DMS79 (cell line): Measurements from ENCODE around the gene PSAPL1.

Experiments used
- DNase-seq: peaks from one replicate; lab custom pipeline; 2025; lab: John Stamatoyannopoulos, UW

The PSAPL1 gene

GRCh38 chr4:7434766-7435150 is at the start of gene PSAPL1:
Gene PSAPL1, minus strand, starts transcription at chr4:7434930. Its CDS starts 51 bp downstream, at chr4:7434879.
- DNase-seq: no peak

- DNase-seq: no peak
These were observed 46.5 kb upstream of the PSAPL1 start for GRCh38 chr4:7481227-7481626.

GRCh38 chr4:7480423-7480822 is 45.7 kb upstream of the PSAPL1 start:
- no peak for DNase-seq

- DNase-seq: no peak
These were observed 43.9 kb upstream of the PSAPL1 start for GRCh38 chr4:7478665-7479064.

- DNase-seq: no peak
These were observed 43.0 kb upstream of the PSAPL1 start for GRCh38 chr4:7477695-7478094.

- no peak for DNase-seq
These were observed 42.1 kb upstream of the PSAPL1 start for GRCh38 chr4:7476820-7477219.

- DNase-seq: no peak
These were observed 40.5 kb upstream of the PSAPL1 start for GRCh38 chr4:7475207-7475606.

GRCh38 chr4:7474320-7474719 is 39.6 kb upstream of the PSAPL1 start:
- DNase-seq: no peak

- DNase-seq: no peak
These were observed 38.4 kb upstream of the PSAPL1 start for GRCh38 chr4:7473081-7473480.

GRCh38 chr4:7472442-7473013 is 37.8 kb upstream of the PSAPL1 start:
- no peak for DNase-seq

- DNase-seq: no peak
These were observed 35.9 kb upstream of the PSAPL1 start for GRCh38 chr4:7470522-7471128.

- DNase-seq: no peak
These were observed 35.4 kb upstream of the PSAPL1 start for GRCh38 chr4:7470111-7470510.

- DNase-seq: no peak
These were observed 34.3 kb upstream of the PSAPL1 start for GRCh38 chr4:7469023-7469422.

GRCh38 chr4:7467471-7467870 is 32.7 kb upstream of the PSAPL1 start:
- no peak for DNase-seq

GRCh38 chr4:7466904-7467303 is 32.2 kb upstream of the PSAPL1 start:
- DNase-seq: no peak

GRCh38 chr4:7466215-7466614 is 31.5 kb upstream of the PSAPL1 start:
- DNase-seq: no peak

GRCh38 chr4:7465017-7465416 is 30.3 kb upstream of the PSAPL1 start:
- no peak for DNase-seq

GRCh38 chr4:7464259-7464655 is 29.5 kb upstream of the PSAPL1 start:
- no peak for DNase-seq

GRCh38 chr4:7463566-7464258 is 29.0 kb upstream of the PSAPL1 start:
- DNase-seq: no peak

- DNase-seq: peak; percentile 23
These were observed 27.8 kb upstream of the PSAPL1 start for GRCh38 chr4:7462509-7462971.

GRCh38 chr4:7461230-7461629 is 26.5 kb upstream of the PSAPL1 start:
- no peak for DNase-seq

GRCh38 chr4:7460566-7460965 is 25.8 kb upstream of the PSAPL1 start:
- DNase-seq: no peak

- no peak for DNase-seq
These were observed 24.7 kb upstream of the PSAPL1 start for GRCh38 chr4:7459471-7459870.

GRCh38 chr4:7458477-7458876 is 23.7 kb upstream of the PSAPL1 start:
- DNase-seq: no peak
